Tibial nerve (tissue), 4 donors: Measurements from ENCODE around the gene LRFN4. TPM values are rescaled to one million over a fixed set of nuclear protein-coding genes. Genes with fewer than 3 reads are reported as not detected.
A peak's percentile ranks its signal among the peaks of the same experiment; 100 is the strongest.

Experiments
- DNase-seq, 2 donors: peaks; one replicate each; pipeline ENCODE4 v3.0.0-alpha.2; 2019; ENCODE audit warnings: low spot score in 2 of 2
- H3K27ac ChIP-seq, 4 donors: fragments of 200-600 bp; sonication (generic) in 3 of 4; one replicate each; pipeline ENCODE4 v1.5.1; 2017 to 2019; ENCODE audit warnings: mild to moderate bottlenecking in 1 of 4
- H3K27me3 ChIP-seq, 2 donors: fragments of 200-600 bp; sonication (generic) in 1 of 2; one replicate each; pipeline versions ENCODE4 v1.5.1 to v1.6.0; 2017 to 2019
- H3K36me3 ChIP-seq, 3 donors: fragments of 200-600 bp; sonication (generic); one replicate each; pipeline ENCODE4 v1.5.1; 2018 to 2019
- H3K4me1 ChIP-seq, 4 donors: fragments of 200-600 bp; sonication (generic) in 3 of 4; one replicate each; pipeline ENCODE4 v1.5.1; 2017 to 2019
- H3K4me3 ChIP-seq, 4 donors: fragments of 200-600 bp; sonication (generic) in 3 of 4; one replicate each; pipeline ENCODE4 v1.5.1; 2017 to 2019; ENCODE audit warnings: mild to moderate bottlenecking in 1 of 4, moderate library complexity in 1 of 4
- H3K9me3 ChIP-seq, 4 donors: fragments of 200-600 bp; sonication (generic) in 3 of 4; one replicate each; pipeline ENCODE4 v1.5.1; 2017 to 2019
- CTCF ChIP-seq, 5 experiments: fragments of 200-600 bp in 3 of 5; fragments of 450-650 bp in 2 of 5; sonication (generic) in 3 of 5; IDR thresholded peaks; one replicate each; pipeline ENCODE4 v1.5.1; 2016 to 2019; ENCODE audit warnings: antibody characterized with exemption in 5 of 5, mild to moderate bottlenecking in 3 of 5, moderate library complexity in 2 of 5
- EP300 ChIP-seq, 2 donors: sonication (generic); formaldehyde crosslinking; IDR thresholded peaks; one replicate each; pipeline ENCODE4 v1.6.1; 2017; ENCODE audit warnings: antibody characterized with exemption in 2 of 2, mild to moderate bottlenecking in 1 of 2
- POLR2A ChIP-seq, 2 donors: fragments of 450-650 bp; IDR thresholded peaks; one replicate each; pipeline ENCODE4 v1.6.1; 2017; ENCODE audit warnings: antibody characterized with exemption in 2 of 2, mild to moderate bottlenecking in 2 of 2, moderate library complexity in 2 of 2
- WGBS, 2 donors: methylation state at CpG; one replicate each; pipeline ENCODE4 v1.1.5; 2018; 5-methylcytosine and 5-hydroxymethylcytosine counted together
- total RNA-seq, 4 donors: library from RNA; depleted of rRNA; stranded (reverse); fragments of >200 nt; gene quantifications; one replicate each; pipeline ENCODE4 v1.1.0, GENCODE V29; 2016

LRFN4 gene
- total RNA-seq, 4 donors from 2014 or later, result 9.4 to 17.1 (median 14.0) TPM

DNA sequence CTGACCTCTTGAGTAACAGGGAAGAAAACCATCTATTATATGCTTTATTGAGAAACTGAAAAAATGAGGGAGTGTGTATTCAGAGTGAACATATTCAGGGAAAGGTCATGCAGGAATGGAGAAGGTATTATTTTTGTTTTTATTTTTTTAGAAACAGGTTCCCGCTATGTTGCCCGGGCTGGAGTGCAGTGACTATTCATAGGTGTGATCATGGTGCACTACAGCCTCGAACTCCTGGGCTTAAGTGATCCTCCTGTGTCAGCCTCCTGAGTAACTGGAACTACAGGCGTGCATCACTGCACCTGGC lies 22.4 kb upstream of the LRFN4 start:
- Histone ChIP-seq H3K9me3 (no peaks in the 10 kb centered on the region), H3K36me3 (peaks cover 0 to 21% (median 0%) of the 10 kb centered on the region in 3 donors), H3K4me1 (peaks cover 0 to 19% (median 0%) of the 10 kb centered on the region in 4 donors), H3K27ac (no peak overlapping the region), H3K4me3 (no peak overlapping the region), H3K27me3 (no peaks in the 10 kb centered on the region)
- DNase-seq, result no peak
- no peak for TF ChIP-seq POLR2A (IDR thresholded peaks at IDR 0.05)
- no peak for TF ChIP-seq CTCF (IDR thresholded peaks at IDR 0.05)
- no peak for TF ChIP-seq EP300 (IDR thresholded peaks at IDR 0.05)
- WGBS, 2 donors, result 67 to 71% methylated on average over 4 of the region's 4 CpGs

GRCh38 chr11:66834943-66835342 lies 21.9 kb upstream of the LRFN4 start:
- Histone ChIP-seq H3K4me1 (peaks cover 0 to 23% (median 0%) of the 10 kb centered on the region in 4 donors), H3K36me3 (peaks cover 0 to 22% (median 0%) of the 10 kb centered on the region in 3 donors), H3K9me3 (no peaks in the 10 kb centered on the region), H3K27me3 (no peaks in the 10 kb centered on the region), H3K27ac (no peak overlapping the region), H3K4me3 (no peak overlapping the region)
- TF ChIP-seq EP300 (IDR thresholded peaks at IDR 0.05) (no peak), CTCF (IDR thresholded peaks at IDR 0.05) (no peak), POLR2A (IDR thresholded peaks at IDR 0.05) (no peak)
- DNase-seq, result no peak
- WGBS, 2 donors, result 68 to 75% methylated on average over 5 of the region's 5 CpGs

- no peaks in the 10 kb centered on the region for H3K27me3 ChIP-seq
- no peaks in the 10 kb centered on the region for H3K9me3 ChIP-seq
- H3K4me1 ChIP-seq, result peaks cover 0 to 32% (median 2%) of the 10 kb centered on the region in 4 donors
- TF ChIP-seq EP300 (IDR thresholded peaks at IDR 0.05) (no peak), POLR2A (IDR thresholded peaks at IDR 0.05) (no peak), CTCF (IDR thresholded peaks at IDR 0.05) (no peak)
- H3K4me3 ChIP-seq, result no peak overlapping the region
- H3K36me3 ChIP-seq, result peaks cover 0 to 27% (median 0%) of the 10 kb centered on the region in 3 donors
- DNase-seq, result no peak
- H3K27ac ChIP-seq, result no peak overlapping the region
- 85 to 86% methylated on average over 12 of the region's 12 CpGs for WGBS, 2 donors
These were observed 21.0 kb upstream of the LRFN4 start for GRCh38 chr11:66835768-66836405.

DNA sequence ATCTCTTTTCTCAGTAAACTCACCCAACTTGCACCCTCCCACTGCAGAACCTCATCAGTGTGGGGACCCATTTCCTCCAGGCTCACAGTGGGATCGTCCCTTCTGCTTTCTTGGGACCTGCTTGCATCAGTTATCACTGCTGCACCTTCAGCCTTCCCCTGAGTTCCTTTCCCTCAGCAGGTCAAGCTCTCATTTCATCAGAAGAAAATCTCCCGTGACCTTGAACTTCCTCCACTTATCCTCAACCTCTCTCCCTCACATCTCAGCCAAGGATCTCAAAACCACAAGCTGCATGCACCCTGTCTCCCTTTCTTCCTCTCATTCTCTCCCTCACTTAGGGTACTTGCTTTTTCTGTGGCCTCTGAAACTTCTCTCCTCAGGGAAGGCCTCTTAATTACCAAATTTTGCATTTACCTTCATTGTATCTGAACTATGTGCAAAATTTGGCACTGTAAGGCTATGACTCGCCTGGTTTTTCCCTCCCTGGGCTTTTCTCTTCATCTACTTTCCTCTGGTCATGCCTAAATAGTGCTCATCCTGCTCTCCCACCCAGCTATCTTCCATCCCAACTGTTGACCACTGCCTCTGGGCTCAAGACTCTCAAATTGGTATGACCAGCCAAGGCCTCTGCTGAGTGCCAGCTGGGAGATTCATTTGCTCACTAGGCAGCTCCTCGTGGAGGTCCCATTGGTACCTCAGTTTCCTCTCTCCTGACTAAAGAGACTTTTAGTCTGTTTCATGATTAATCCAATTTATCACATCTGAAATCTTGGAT lies 16.4 kb upstream of the LRFN4 start:
- 80 to 90% methylated on average over 4 of the region's 4 CpGs for WGBS, 2 donors
- TF ChIP-seq POLR2A (IDR thresholded peaks at IDR 0.05), result no peak
- no peak for TF ChIP-seq CTCF (IDR thresholded peaks at IDR 0.05)
- no peak for TF ChIP-seq EP300 (IDR thresholded peaks at IDR 0.05)
- H3K27ac ChIP-seq, result no peak overlapping the region
- H3K27me3 ChIP-seq, result no peaks in the 10 kb centered on the region
- peaks cover 0 to 57% (median 27%) of the 10 kb centered on the region in 4 donors for H3K4me1 ChIP-seq
- H3K9me3 ChIP-seq, result no peaks in the 10 kb centered on the region
- H3K36me3 ChIP-seq, result peaks cover 0 to 37% (median 0%) of the 10 kb centered on the region in 3 donors
- no peak overlapping the region for H3K4me3 ChIP-seq
- no peak for DNase-seq

DNA sequence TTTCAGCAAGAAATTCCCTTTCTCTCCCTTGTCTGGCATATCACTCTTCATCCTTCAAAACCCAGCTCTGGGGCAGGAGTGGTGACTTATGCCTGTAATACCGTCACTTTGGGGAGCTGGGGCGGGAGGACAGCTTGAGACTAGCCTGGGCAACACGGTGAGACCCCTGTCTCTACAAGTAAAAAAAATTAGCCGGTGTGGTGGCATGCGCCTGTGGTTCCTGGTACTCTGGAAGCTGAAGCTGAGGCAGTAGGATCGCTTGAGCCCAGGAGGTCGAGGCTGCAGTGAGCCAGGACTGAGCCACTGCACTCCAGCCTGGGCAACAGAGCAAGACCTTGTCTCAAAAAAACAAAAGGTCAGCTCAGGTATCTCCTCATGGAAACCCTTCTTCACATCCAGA lies 15.0 kb upstream of the LRFN4 start:
- no peak for DNase-seq
- Histone ChIP-seq H3K4me1 (peaks cover 0 to 53% (median 27%) of the 10 kb centered on the region in 4 donors), H3K27ac (peak overlapping the region in 2 of 4 donors; percentile 96 to 98), H3K27me3 (no peaks in the 10 kb centered on the region), H3K36me3 (peaks cover 0 to 51% (median 3%) of the 10 kb centered on the region in 3 donors), H3K4me3 (peak overlapping the region; percentile 76 to 89 (median 80)), H3K9me3 (no peaks in the 10 kb centered on the region)
- 83 to 90% methylated on average over 7 of the region's 7 CpGs for WGBS, 2 donors
- no peak for TF ChIP-seq POLR2A (IDR thresholded peaks at IDR 0.05)
- no peak for TF ChIP-seq EP300 (IDR thresholded peaks at IDR 0.05)
- no peak for TF ChIP-seq CTCF (IDR thresholded peaks at IDR 0.05)
